DND-41 (cell line): ENCODE measurements around the gene POU2F3.

Source experiments
- ATAC-seq: fragments of 200-7000 bp; cut with Tn5 transposase; 3 replicates; pipeline ENCODE4 v1.9.1; 2021; ENCODE audit warnings: low read depth; ENCODE audit not compliant: insufficient read depth
- DNase-seq: peaks from one replicate; pipeline ENCODE4 v3.0.0-alpha.2; 2020
- H2AFZ ChIP-seq: 2 replicates; pipeline ENCODE4 v1.6.0; 2012; ENCODE audit warnings: low read depth, low read length
- H3K27ac ChIP-seq: 2 replicates; pipeline ENCODE4 v1.5.1; 2012; ENCODE audit warnings: low read length, inconsistent platforms
- H3K27me3 ChIP-seq: fragments of 200-600 bp; sonication (generic); 2 replicates; pipeline ENCODE4 v1.6.0; 2012; ENCODE audit warnings: low read length, mild to moderate bottlenecking, inconsistent platforms; ENCODE audit not compliant: insufficient read depth, poor library complexity
- H3K36me3 ChIP-seq: 2 replicates; pipeline ENCODE4 v1.5.1; 2012; ENCODE audit warnings: low read length, inconsistent platforms; ENCODE audit not compliant: insufficient read depth
- H3K4me1 ChIP-seq: 2 replicates; pipeline ENCODE4 v1.5.1; 2012; ENCODE audit warnings: mild to moderate bottlenecking, low read length; ENCODE audit not compliant: insufficient read depth
- H3K4me2 ChIP-seq: 2 replicates; pipeline ENCODE4 v1.6.0; 2012; ENCODE audit warnings: mild to moderate bottlenecking, moderate library complexity, low read length, inconsistent platforms; ENCODE audit not compliant: insufficient read depth
- H3K4me3 ChIP-seq, 2 experiments: fragments of 200-600 bp in 1 of 2; shearing (Covaris generic) in 1 of 2; 2 replicates each; pipeline ENCODE4 v1.5.1; 2012 to 2016; ENCODE audit warnings: inconsistent platforms in 2 of 2, low read length in 2 of 2, mild to moderate bottlenecking in 2 of 2, low read depth in 1 of 2, moderate library complexity in 1 of 2
- H3K79me2 ChIP-seq: 2 replicates; pipeline ENCODE4 v1.6.0; 2012; ENCODE audit warnings: low read length, inconsistent platforms; ENCODE audit not compliant: insufficient read depth
- H3K9ac ChIP-seq: 2 replicates; pipeline ENCODE4 v1.6.0; 2012; ENCODE audit warnings: low read depth, mild to moderate bottlenecking, inconsistent platforms, low read length, moderate library complexity
- H3K9me3 ChIP-seq: 2 replicates; pipeline ENCODE4 v1.5.1; 2012; ENCODE audit warnings: low read length, moderate library complexity, mild to moderate bottlenecking, inconsistent platforms; ENCODE audit not compliant: insufficient read depth, severe bottlenecking
- H4K20me1 ChIP-seq: 2 replicates; pipeline ENCODE4 v1.6.0; 2012; ENCODE audit warnings: low read length; ENCODE audit not compliant: insufficient read depth
- EZH2 ChIP-seq: IDR thresholded peaks from 3 replicates; pipeline ENCODE4 v1.6.1; 2012; ENCODE audit warnings: borderline replicate concordance, low read depth, mild to moderate bottlenecking, moderate library complexity, low read length, inconsistent platforms; ENCODE audit not compliant: severe bottlenecking
- TF ChIP-seq, protein P1 (sequence below): IDR thresholded peaks from 2 replicates; pipeline ENCODE4 v1.5.1; 2012; ENCODE audit warnings: borderline replicate concordance, low read length, moderate library complexity, mild to moderate bottlenecking; ENCODE audit not compliant: poor library complexity, severe bottlenecking; ENCODE audit errors: extremely low read depth

Gene POU2F3

DNA sequence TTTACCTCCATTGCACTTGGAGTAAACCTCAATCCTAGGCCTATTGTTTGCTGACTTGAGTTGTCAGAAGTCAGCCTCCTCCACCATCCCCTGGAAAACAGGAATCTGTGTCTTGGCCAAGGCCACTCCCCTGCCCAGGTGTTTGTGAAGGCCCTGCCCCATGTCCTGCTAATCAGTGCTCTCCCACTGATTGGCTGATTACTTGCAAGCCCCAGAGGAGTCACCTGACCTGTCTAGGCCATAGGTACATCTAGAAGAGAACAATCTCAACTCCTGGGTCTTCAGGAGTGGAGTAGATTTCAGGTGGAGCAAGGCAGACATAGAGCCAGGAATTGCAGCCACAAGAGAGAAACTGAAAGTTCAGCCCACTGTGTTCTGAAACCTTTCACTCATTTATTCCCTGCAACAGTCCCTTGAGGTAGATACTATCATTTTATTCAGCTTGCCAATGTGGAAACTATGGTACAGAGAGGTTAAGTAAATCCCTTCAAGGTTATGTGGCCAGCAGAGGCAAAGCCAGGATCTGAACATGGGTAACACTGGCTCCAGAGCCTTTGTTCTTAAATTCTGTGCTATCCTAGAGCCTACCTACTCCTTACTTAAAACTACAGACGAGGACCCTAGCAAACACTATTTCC is 18.7 kb upstream of the POU2F3 start:
- no peak overlapping the region for H3K9ac ChIP-seq
- ATAC-seq, result no peak
- H3K27me3 ChIP-seq, result no peaks in the 10 kb centered on the region
- H3K36me3 ChIP-seq, result no peaks in the 10 kb centered on the region
- no peaks in the 10 kb centered on the region for H3K4me1 ChIP-seq
- H3K4me2 ChIP-seq, result no peak overlapping the region
- no peak overlapping the region for H2AFZ ChIP-seq
- no peak for DNase-seq
- no peak overlapping the region for H3K27ac ChIP-seq
- H3K9me3 ChIP-seq, result no peaks in the 10 kb centered on the region
- H3K4me3 ChIP-seq, result no peak overlapping the region
- peaks cover 23% of the 10 kb centered on the region for H4K20me1 ChIP-seq
- H3K79me2 ChIP-seq, result no peaks in the 10 kb centered on the region
- TF ChIP-seq, protein P1, sequence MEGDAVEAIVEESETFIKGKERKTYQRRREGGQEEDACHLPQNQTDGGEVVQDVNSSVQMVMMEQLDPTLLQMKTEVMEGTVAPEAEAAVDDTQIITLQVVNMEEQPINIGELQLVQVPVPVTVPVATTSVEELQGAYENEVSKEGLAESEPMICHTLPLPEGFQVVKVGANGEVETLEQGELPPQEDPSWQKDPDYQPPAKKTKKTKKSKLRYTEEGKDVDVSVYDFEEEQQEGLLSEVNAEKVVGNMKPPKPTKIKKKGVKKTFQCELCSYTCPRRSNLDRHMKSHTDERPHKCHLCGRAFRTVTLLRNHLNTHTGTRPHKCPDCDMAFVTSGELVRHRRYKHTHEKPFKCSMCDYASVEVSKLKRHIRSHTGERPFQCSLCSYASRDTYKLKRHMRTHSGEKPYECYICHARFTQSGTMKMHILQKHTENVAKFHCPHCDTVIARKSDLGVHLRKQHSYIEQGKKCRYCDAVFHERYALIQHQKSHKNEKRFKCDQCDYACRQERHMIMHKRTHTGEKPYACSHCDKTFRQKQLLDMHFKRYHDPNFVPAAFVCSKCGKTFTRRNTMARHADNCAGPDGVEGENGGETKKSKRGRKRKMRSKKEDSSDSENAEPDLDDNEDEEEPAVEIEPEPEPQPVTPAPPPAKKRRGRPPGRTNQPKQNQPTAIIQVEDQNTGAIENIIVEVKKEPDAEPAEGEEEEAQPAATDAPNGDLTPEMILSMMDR, result no peak
- TF ChIP-seq EZH2, result no peak

DNA sequence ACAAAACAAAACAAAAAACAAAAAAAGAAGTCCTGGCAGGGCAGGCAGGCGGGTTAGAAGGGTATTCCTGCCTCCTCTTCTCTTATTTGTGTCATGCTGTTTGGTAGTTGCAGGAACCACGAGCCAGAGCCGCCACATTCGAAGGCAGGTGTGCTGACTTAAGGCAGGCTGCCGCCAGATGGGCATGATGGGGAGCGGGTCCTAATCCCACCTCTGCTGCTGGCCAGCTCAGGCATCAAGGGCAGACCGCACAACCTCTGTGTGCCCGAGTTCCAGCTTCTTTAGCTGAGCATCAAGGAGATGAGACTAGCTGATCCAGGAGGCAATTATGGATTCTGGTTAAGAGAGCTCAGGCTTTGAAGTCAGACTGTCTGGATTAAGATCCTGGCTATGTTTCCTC is 17.0 kb upstream of the POU2F3 start:
- H3K27ac ChIP-seq, result no peak overlapping the region
- DNase-seq, result no peak
- H3K79me2 ChIP-seq, result no peaks in the 10 kb centered on the region
- H3K9ac ChIP-seq, result no peak overlapping the region
- H3K36me3 ChIP-seq, result no peaks in the 10 kb centered on the region
- no peak overlapping the region for H2AFZ ChIP-seq
- no peak for ATAC-seq
- H4K20me1 ChIP-seq, result peaks cover 20% of the 10 kb centered on the region
- TF ChIP-seq, protein P1, result no peak
- TF ChIP-seq EZH2, result no peak
- H3K4me2 ChIP-seq, result no peak overlapping the region
- H3K27me3 ChIP-seq, result no peaks in the 10 kb centered on the region
- no peak overlapping the region for H3K4me3 ChIP-seq
- H3K9me3 ChIP-seq, result no peaks in the 10 kb centered on the region
- no peaks in the 10 kb centered on the region for H3K4me1 ChIP-seq

DNA sequence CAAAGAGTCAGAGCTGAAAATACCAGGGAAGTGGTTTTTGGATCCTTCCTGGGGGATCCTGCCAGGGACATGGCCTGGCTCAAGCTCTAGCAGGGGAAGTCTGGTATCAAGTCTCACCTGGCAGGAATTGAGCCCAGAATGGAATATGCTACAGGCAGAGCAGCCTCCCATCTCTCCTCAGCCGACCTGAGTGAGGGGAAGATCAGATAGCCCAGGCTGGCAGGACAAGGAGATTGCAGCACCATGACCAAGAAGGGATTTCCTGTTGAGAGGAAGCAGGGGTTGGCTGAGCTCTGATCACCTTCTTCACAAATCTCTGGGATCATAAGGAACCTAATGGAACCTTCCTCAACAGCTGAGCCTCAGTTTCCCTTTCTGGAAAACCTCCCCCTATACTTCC is 16.1 kb upstream of the POU2F3 start:
- Histone ChIP-seq H3K9ac (no peak overlapping the region), H3K4me1 (no peaks in the 10 kb centered on the region), H3K4me3 (no peak overlapping the region), H3K27me3 (no peaks in the 10 kb centered on the region), H3K27ac (no peak overlapping the region), H3K36me3 (no peaks in the 10 kb centered on the region), H4K20me1 (peaks cover 23% of the 10 kb centered on the region), H3K9me3 (no peaks in the 10 kb centered on the region), H3K79me2 (no peaks in the 10 kb centered on the region), H2AFZ (no peak overlapping the region), H3K4me2 (no peak overlapping the region)
- TF ChIP-seq, protein P1, result no peak
- no peak for TF ChIP-seq EZH2
- no peak for DNase-seq
- no peak for ATAC-seq

DNA sequence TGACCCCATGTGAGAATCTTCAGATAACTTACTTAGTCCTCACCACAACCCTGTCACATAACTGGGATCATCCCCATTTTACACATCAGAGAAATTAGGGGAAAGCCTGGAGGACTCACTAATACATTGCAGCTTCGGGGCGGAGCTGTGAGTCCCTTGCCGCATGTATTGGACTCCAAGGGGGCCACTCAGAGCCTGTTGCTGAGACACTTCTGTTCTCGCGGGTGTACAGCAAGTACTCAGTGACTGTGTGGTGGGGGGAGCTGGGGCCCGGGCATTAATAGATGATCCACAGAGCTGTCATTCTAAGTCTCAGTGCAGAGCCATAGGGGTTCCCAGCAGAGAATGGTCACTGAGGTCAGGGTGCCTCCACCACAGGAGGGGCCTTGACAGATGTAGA is 15.6 kb upstream of the POU2F3 start:
- Histone ChIP-seq H3K9me3 (no peaks in the 10 kb centered on the region), H2AFZ (no peak overlapping the region), H3K4me2 (no peak overlapping the region), H3K9ac (no peak overlapping the region), H3K4me1 (no peaks in the 10 kb centered on the region), H3K4me3 (no peak overlapping the region), H3K27me3 (no peaks in the 10 kb centered on the region), H3K79me2 (no peaks in the 10 kb centered on the region), H3K36me3 (no peaks in the 10 kb centered on the region), H4K20me1 (peaks cover 22% of the 10 kb centered on the region), H3K27ac (no peak overlapping the region)
- TF ChIP-seq EZH2, result no peak
- TF ChIP-seq, protein P1, result no peak
- ATAC-seq (no peak), DNase-seq (no peak)
